Stimulated activated naive CD8-positive, alpha-beta T cell treated with anti-CD3 and anti-CD28 coated beads, Interleukin-15, amount 100 ng/mL, for 72 hours (primary cell): ENCODE results near the gene FBRSL1.

Experiments used
- ATAC-seq: fragments of 150-1000 bp; cut with Tn5 transposase; 2 replicates; pipeline ENCODE4 v1.10.0; 2021; ENCODE audit warnings: mild to moderate bottlenecking, moderate library complexity
- DNase-seq, 2 donors: peaks; one replicate each; pipeline ENCODE4 v3.0.0; 2021 to 2022
- H3K27ac Mint-ChIP-seq, 2 donors: one replicate each; pipeline ENCODE4 v1.8.0; 2022; ENCODE audit warnings: mild to moderate bottlenecking in 2 of 2, mixed read lengths in 2 of 2, moderate library complexity in 2 of 2
- H3K27me3 Mint-ChIP-seq: one replicate; pipeline ENCODE4 v1.8.0; 2022; ENCODE audit warnings: mixed read lengths
- H3K4me1 Mint-ChIP-seq: one replicate; pipeline ENCODE4 v1.8.0; 2022; ENCODE audit warnings: mild to moderate bottlenecking, mixed read lengths
- H3K4me3 Mint-ChIP-seq, 2 donors: one replicate each; pipeline ENCODE4 v1.8.0; 2022; ENCODE audit warnings: mild to moderate bottlenecking in 2 of 2, mixed read lengths in 2 of 2, moderate library complexity in 1 of 2
- H3K9me3 Mint-ChIP-seq, 2 donors: one replicate each; pipeline ENCODE4 v1.8.0; 2022; ENCODE audit warnings: mixed read lengths in 2 of 2

The FBRSL1 gene

GRCh38 chr12:132560364-132560613 lies 70.3 kb downstream of the FBRSL1 start:
- H3K4me3 Mint-ChIP-seq, result peak overlapping the region; percentile 51 to 82
- H3K27ac Mint-ChIP-seq, result no peak overlapping the region
- no peaks in the 10 kb centered on the region for H3K9me3 Mint-ChIP-seq
- no peak for DNase-seq
- ATAC-seq, result peak; percentile 37
- H3K4me1 Mint-ChIP-seq, result peaks cover 35% of the 10 kb centered on the region
- H3K27me3 Mint-ChIP-seq, result peaks cover 30% of the 10 kb centered on the region

GRCh38 chr12:132560614-132561426 lies 70.9 kb downstream of the FBRSL1 start:
- Mint-ChIP-seq H3K4me1 (peaks cover 35% of the 10 kb centered on the region), H3K4me3 (peak overlapping the region; percentile 77 to 82), H3K27me3 (peaks cover 30% of the 10 kb centered on the region), H3K9me3 (no peaks in the 10 kb centered on the region), H3K27ac (no peak overlapping the region)
- DNase-seq (peak; percentile 71 to 72), ATAC-seq (peak; percentile 67)
